ENCODE data around the gene TNFRSF18. TPM values are rescaled to one million over a fixed set of nuclear protein-coding genes. Genes with fewer than 3 reads are reported as not detected.

The TNFRSF18 gene
- total RNA-seq, 2 experiments from 2014 or later: not detected

- H3K4me1 ChIP-seq (ENCODE audit: insufficient read depth, low read length, poor library complexity, severe bottlenecking): no peaks in the 10 kb centered on the region
- no peak overlapping the region for H3K4me3 ChIP-seq (ENCODE audit: low read depth, low read length, poor library complexity, severe bottlenecking)
- H3K27ac ChIP-seq (ENCODE audit: low read depth, low read length, poor library complexity, severe bottlenecking): no peak overlapping the region
- no peak for TF ChIP-seq CTCF (conservative IDR thresholded peaks at IDR 0.05; ENCODE audit: low read length)
- TF ChIP-seq EZH2phosphoT487 (IDR thresholded peaks at IDR 0.05; ENCODE audit: borderline replicate concordance, low read depth, low read length): no peak
- no peaks in the 10 kb centered on the region for H3K9me3 ChIP-seq (ENCODE audit: low read length)
- intact Hi-C loops (cut with micrococcal nuclease; ENCODE audit: unreplicated experiment): no loop called here
- ChIA-PET POLR2A (no interaction called here), CTCF (ENCODE audit: unreplicated experiment) (no interaction called here)
- no peaks in the 10 kb centered on the region for H3K36me3 ChIP-seq (ENCODE audit: insufficient read depth, low read length)
- H3K79me2 ChIP-seq (ENCODE audit: insufficient read depth, low read depth, low read length): no peaks in the 10 kb centered on the region
- no peak for DNase-seq (ENCODE audit: low spot score)
- no TSS peak for BruUV-seq (replicated peaks)
- H3K9me2 ChIP-seq (ENCODE audit: insufficient read depth, low read length): no peaks in the 10 kb centered on the region
- H3K4me2 ChIP-seq (ENCODE audit: low read length): no peak overlapping the region
- H2AFZ ChIP-seq (ENCODE audit: low read length): no peak overlapping the region
- no peaks in the 10 kb centered on the region for H4K20me1 ChIP-seq (ENCODE audit: insufficient read depth, low read length)
These were observed 34.6 kb downstream of the TNFRSF18 start for GRCh38 chr1:1171546-1172340.

GRCh38 chr1:1171161-1171545 is 35.2 kb downstream of the TNFRSF18 start:
- CTCF ChIA-PET (ENCODE audit: unreplicated experiment): no interaction called here
- H3K27ac ChIP-seq (ENCODE audit: low read depth, low read length, poor library complexity, severe bottlenecking): no peak overlapping the region
- no TSS peak for BruUV-seq (replicated peaks)
- TF ChIP-seq EZH2phosphoT487 (IDR thresholded peaks at IDR 0.05; ENCODE audit: borderline replicate concordance, low read depth, low read length) (no peak), CTCF (conservative IDR thresholded peaks at IDR 0.05; ENCODE audit: low read length) (no peak)
- H3K4me1 ChIP-seq (ENCODE audit: insufficient read depth, low read length, poor library complexity, severe bottlenecking): no peaks in the 10 kb centered on the region
- intact Hi-C loops (cut with micrococcal nuclease; ENCODE audit: unreplicated experiment): no loop called here
- H3K4me3 ChIP-seq (ENCODE audit: low read depth, low read length, poor library complexity, severe bottlenecking): no peak overlapping the region
- no peak overlapping the region for H2AFZ ChIP-seq (ENCODE audit: low read length)
- no peaks in the 10 kb centered on the region for H3K9me2 ChIP-seq (ENCODE audit: insufficient read depth, low read length)
- no peak overlapping the region for H3K4me2 ChIP-seq (ENCODE audit: low read length)
- no peaks in the 10 kb centered on the region for H3K79me2 ChIP-seq (ENCODE audit: insufficient read depth, low read depth, low read length)
- POLR2A ChIA-PET: no interaction called here
- H3K9me3 ChIP-seq (ENCODE audit: low read length): no peaks in the 10 kb centered on the region
- no peak for DNase-seq (ENCODE audit: low spot score)
- no peaks in the 10 kb centered on the region for H4K20me1 ChIP-seq (ENCODE audit: insufficient read depth, low read length)
- no peaks in the 10 kb centered on the region for H3K36me3 ChIP-seq (ENCODE audit: insufficient read depth, low read length)

Data from OCI-LY7 (cell line).